Germinal center (tissue), 1 donor: Measurements from ENCODE around the gene CBLC.
A peak's percentile ranks its signal among the peaks of the same experiment; 100 is the strongest.
"Not testable (repeated sequence)": the region's sequence is repeated elsewhere in the genome, so short reads cannot be mapped to it uniquely, and the experiment has no call there.

Source experiments
- DNase-seq: peaks from one replicate; pipeline ENCODE4 v3.0.0; 2012; ENCODE audit warnings: mixed read lengths, low spot score

CBLC gene

GRCh38 chr19:44765033-44765948 is 12.4 kb upstream of the CBLC start:
- no peak for DNase-seq

GRCh38 chr19:44765949-44766335 is 11.7 kb upstream of the CBLC start:
- DNase-seq, result no peak

- DNase-seq, result no peak
Observed at GRCh38 chr19:44767295-44768180, 10.2 kb upstream of the CBLC start.

GRCh38 chr19:44770550-44771257 is 7.0 kb upstream of the CBLC start:
- peak; percentile 99 for DNase-seq

- not testable (repeated sequence) for DNase-seq
Observed at GRCh38 chr19:44772144-44772543, 5.5 kb upstream of the CBLC start.

GRCh38 chr19:44772959-44773358 is 4.7 kb upstream of the CBLC start:
- DNase-seq, result no peak

GRCh38 chr19:44775676-44776240 is 1.9 kb upstream of the CBLC start:
- DNase-seq, result no peak

GRCh38 chr19:44776402-44777096 is 1.1 kb upstream of the CBLC start:
- DNase-seq, result no peak

- DNase-seq, result no peak
Observed at GRCh38 chr19:44779150-44779549, 1.5 kb downstream of the CBLC start.

GRCh38 chr19:44781694-44782093 is 4.0 kb downstream of the CBLC start:
- DNase-seq, result not testable (repeated sequence)

- no peak for DNase-seq
Observed at GRCh38 chr19:44782729-44783128, 5.0 kb downstream of the CBLC start.

- DNase-seq, result no peak
Observed at GRCh38 chr19:44783545-44783944, 5.9 kb downstream of the CBLC start.

GRCh38 chr19:44785271-44785670 is 7.6 kb downstream of the CBLC start:
- DNase-seq, result no peak

- no peak for DNase-seq
Observed at GRCh38 chr19:44785993-44786392, 8.3 kb downstream of the CBLC start.

- no peak for DNase-seq
Observed at GRCh38 chr19:44788971-44789370, 11.3 kb downstream of the CBLC start.

- DNase-seq, result no peak
Observed at GRCh38 chr19:44789943-44790483, 12.3 kb downstream of the CBLC start.

- DNase-seq, result no peak
Observed at GRCh38 chr19:44792281-44792680, 14.6 kb downstream of the CBLC start.

GRCh38 chr19:44794610-44795009 is 16.9 kb downstream of the CBLC start:
- DNase-seq, result no peak

GRCh38 chr19:44795398-44795987 is 17.8 kb downstream of the CBLC start:
- DNase-seq, result no peak

- no peak for DNase-seq
Observed at GRCh38 chr19:44796701-44797115, 19.0 kb downstream of the CBLC start.
